HCT116 (cell line): ENCODE measurements around the gene SLC25A31. TPM values are rescaled to one million over a fixed set of nuclear protein-coding genes. Genes with fewer than 3 reads are reported as not detected.

Experiments
- ATAC-seq: fragments of 200-7000 bp; cut with Tn5 transposase; 2 replicates; pipeline ENCODE4 v1.9.1; 2020; ENCODE audit warnings: mild to moderate bottlenecking, moderate library complexity
- BruUV-seq: library from RNA; stranded (reverse); fragments of 400-500 nt; replicated peaks from 2 replicates; lab custom pipeline; 2021; lab: Mats Ljungman, UMichigan
- CTCF ChIA-PET: fragments of 300-600 bp; sonication (Branson Sonifier 250); formaldehyde crosslinking; loops from one replicate; lab custom pipeline; 2021; ENCODE audit warnings: antibody characterized with exemption; lab: Charles Lee
- POLR2A ChIA-PET: fragments of 300-600, 350-600 bp; sonication (Branson Sonifier 250); formaldehyde crosslinking; loops from one replicate; lab custom pipeline; 2021; ENCODE audit warnings: antibody characterized with exemption; lab: Charles Lee
- RAD21 ChIA-PET, 2 experiments: fragments of 300-600 bp; sonication (Branson Sonifier 250); formaldehyde crosslinking; loops; one replicate each; lab custom pipeline; 2023; ENCODE audit warnings: low total read pairs in 2 of 2; ENCODE audit not compliant: uncharacterized antibody in 2 of 2, unreplicated experiment in 2 of 2, low non-redundant PET in 1 of 2; lab: Charles Lee
- DNase-seq: peaks from one replicate; pipeline ENCODE4 v3.0.0-alpha.2; 2010; ENCODE audit warnings: low read depth, low spot score
- H2AFZ ChIP-seq: fragments of 200-600 bp; shearing (Covaris generic), sonication (generic); 2 replicates; pipeline ENCODE4 v1.6.1; 2017; ENCODE audit warnings: low read depth, mixed run types, mixed read lengths, antibody characterized with exemption, low read length; ENCODE audit not compliant: poor library complexity, severe bottlenecking
- H3K27ac ChIP-seq: 2 replicates; pipeline ENCODE4 v1.5.1; 2012; ENCODE audit warnings: low read depth, low read length
- H3K27me3 ChIP-seq: fragments of 200-600 bp; sonication (generic); 2 replicates; pipeline ENCODE4 v1.6.1; 2016; ENCODE audit warnings: mixed run types, low read length, mixed read lengths; ENCODE audit not compliant: insufficient read depth
- H3K36me3 ChIP-seq, 2 experiments: fragments of 200-500 bp in 1 of 2; fragments of 200-600 bp in 1 of 2; sonication (Bioruptor generic) in 1 of 2; sonication (generic) in 1 of 2; 2 replicates each; pipeline versions ENCODE4 v1.5.1 to v1.6.1; 2014 to 2016; ENCODE audit warnings: low read length in 2 of 2, inconsistent platforms in 1 of 2, mixed read lengths in 1 of 2, mixed run types in 1 of 2; ENCODE audit not compliant: insufficient read depth in 2 of 2, control insufficient read depth in 1 of 2
- H3K4me1 ChIP-seq, 2 experiments: fragments of 200-600 bp in 1 of 2; sonication (generic) in 1 of 2; 2 replicates each; pipeline versions ENCODE4 v1.5.1 to v1.6.1; 2012 to 2017; ENCODE audit warnings: low read length in 2 of 2, inconsistent platforms in 1 of 2, mild to moderate bottlenecking in 1 of 2, mixed read lengths in 1 of 2, mixed run types in 1 of 2, moderate library complexity in 1 of 2; ENCODE audit not compliant: insufficient read depth in 2 of 2, control insufficient read depth in 1 of 2
- H3K4me2 ChIP-seq: fragments of 200-600 bp; sonication (generic); 2 replicates; pipeline ENCODE4 v1.6.1; 2017; ENCODE audit warnings: mixed run types, low read length, mixed read lengths
- H3K4me3 ChIP-seq, 2 experiments: fragments of 200-600 bp in 1 of 2; sonication (generic) in 1 of 2; replicated peaks in 1 of 2; 2 replicates each; pipeline ENCODE4 v1.5.1; 2011 to 2016; ENCODE audit warnings: low read length in 2 of 2, control low read depth in 1 of 2, low read depth in 1 of 2, mild to moderate bottlenecking in 1 of 2, mixed read lengths in 1 of 2, mixed run types in 1 of 2
- H3K79me2 ChIP-seq: fragments of 200-600 bp; sonication (generic); 2 replicates; pipeline ENCODE4 v1.6.1; 2017; ENCODE audit warnings: mild to moderate bottlenecking, mixed run types, low read length, moderate library complexity, mixed read lengths; ENCODE audit not compliant: insufficient read depth
- H3K9ac ChIP-seq: fragments of 200-600 bp; sonication (generic); 2 replicates; pipeline ENCODE4 v1.6.1; 2016; ENCODE audit warnings: low read length, mixed read lengths
- H3K9me2 ChIP-seq: fragments of 200-600 bp; sonication (generic), shearing (Covaris generic); 2 replicates; pipeline ENCODE4 v1.6.1; 2017; ENCODE audit warnings: mixed run types, mild to moderate bottlenecking, moderate library complexity; ENCODE audit not compliant: insufficient read depth
- H3K9me3 ChIP-seq, 2 experiments: fragments of 200-500 bp in 1 of 2; fragments of 200-600 bp in 1 of 2; sonication (Bioruptor generic) in 1 of 2; sonication (generic) in 1 of 2; 2 replicates each; pipeline ENCODE4 v1.6.1; 2014 to 2017; ENCODE audit warnings: low read length in 2 of 2, mixed read lengths in 2 of 2, inconsistent platforms in 1 of 2, low read depth in 1 of 2, mild to moderate bottlenecking in 1 of 2, mixed run types in 1 of 2, moderate library complexity in 1 of 2; ENCODE audit not compliant: control insufficient read depth in 1 of 2, insufficient read depth in 1 of 2
- H4K20me1 ChIP-seq: fragments of 200-600 bp; sonication (generic), shearing (Covaris generic); 2 replicates; pipeline ENCODE4 v1.6.1; 2017; ENCODE audit warnings: mixed run types, mild to moderate bottlenecking, moderate library complexity; ENCODE audit not compliant: insufficient read depth
- CBX3 ChIP-seq: IDR thresholded peaks from 2 replicates; pipeline ENCODE4 v1.6.1; 2012; ENCODE audit warnings: low read depth
- CEBPB ChIP-seq: IDR thresholded peaks from 2 replicates; pipeline ENCODE4 v1.6.1; 2012; ENCODE audit warnings: low read depth
- EGR1 ChIP-seq: IDR thresholded peaks from 2 replicates; pipeline ENCODE4 v1.6.1; 2012; ENCODE audit warnings: low read depth
- ELF1 ChIP-seq: IDR thresholded peaks from 2 replicates; pipeline ENCODE4 v1.6.1; 2012; ENCODE audit warnings: low read depth, borderline replicate concordance
- EZH2 ChIP-seq: fragments of 200-600 bp; sonication (generic); IDR thresholded peaks from 2 replicates; pipeline ENCODE4 v1.6.1; 2017; ENCODE audit warnings: antibody characterized with exemption, mixed run types
- EZH2phosphoT487 ChIP-seq: fragments of 200-600 bp; IDR thresholded peaks from 2 replicates; pipeline ENCODE4 v1.6.1; 2018; ENCODE audit warnings: antibody characterized with exemption, borderline replicate concordance
- FOSL1 ChIP-seq: IDR thresholded peaks from 2 replicates; pipeline ENCODE4 v1.6.1; 2012; ENCODE audit warnings: low read depth
- JUND ChIP-seq: IDR thresholded peaks from 2 replicates; pipeline ENCODE4 v1.6.1; 2012
- RAD21 ChIP-seq: IDR thresholded peaks from 2 replicates; pipeline ENCODE4 v1.6.1; 2012; ENCODE audit warnings: low read depth, mild to moderate bottlenecking
- SP1 ChIP-seq: IDR thresholded peaks from 2 replicates; pipeline ENCODE4 v1.6.1; 2012; ENCODE audit warnings: low read depth
- SRF ChIP-seq: IDR thresholded peaks from 2 replicates; pipeline ENCODE4 v1.6.1; 2012; ENCODE audit warnings: low read depth
- TCF7L2 ChIP-seq: IDR thresholded peaks from 2 replicates; pipeline ENCODE4 v1.7.0; 2011; ENCODE audit warnings: borderline replicate concordance, inconsistent platforms; ENCODE audit not compliant: insufficient read depth, insufficient read length; ENCODE audit errors: extremely low read depth
- YY1 ChIP-seq: IDR thresholded peaks from 2 replicates; pipeline ENCODE4 v1.6.1; 2011; ENCODE audit warnings: low read length, low read depth, moderate library complexity, mild to moderate bottlenecking; ENCODE audit not compliant: insufficient replicate concordance; ENCODE audit errors: extremely low read depth
- ZFX ChIP-seq: fragments of 450-650 bp; IDR thresholded peaks from 2 replicates; pipeline ENCODE4 v1.6.1; 2017
- ZNF274 ChIP-seq: fragments of 200-500 bp; sonication (Bioruptor generic); IDR thresholded peaks from 2 replicates; pipeline ENCODE4 v1.6.1; 2014; ENCODE audit warnings: mild to moderate bottlenecking, low read depth, low read length, inconsistent platforms
- intact Hi-C: fragments of 100-400 bp; cut with micrococcal nuclease; formaldehyde crosslinking; loops from 2 replicates; pipeline ENCODE4 v1.10.0; 2022
- total RNA-seq: library from RNA; stranded (reverse); gene quantifications from one replicate; pipeline ENCODE4 v1.2.1, GENCODE V29; 2021; ENCODE audit not compliant: unreplicated experiment
- TF ChIP-seq, protein P1 (sequence below): IDR thresholded peaks from 2 replicates; pipeline ENCODE4 v1.6.1; 2012; ENCODE audit warnings: low read depth
- TF ChIP-seq, protein P2 (sequence below): IDR thresholded peaks from 2 replicates; pipeline ENCODE4 v1.6.1; 2012
- TF ChIP-seq, protein P3 (sequence below): IDR thresholded peaks from 2 replicates; pipeline ENCODE4 v1.6.1; 2011; ENCODE audit warnings: mild to moderate bottlenecking, low read length, moderate library complexity; ENCODE audit not compliant: insufficient replicate concordance; ENCODE audit errors: extremely low read depth
- TF ChIP-seq, protein P4 (sequence below): IDR thresholded peaks from 2 replicates; pipeline ENCODE4 v1.6.1; 2012

Gene SLC25A31
- total RNA-seq, 1 experiment from 2014 or later = not detected

DNA sequence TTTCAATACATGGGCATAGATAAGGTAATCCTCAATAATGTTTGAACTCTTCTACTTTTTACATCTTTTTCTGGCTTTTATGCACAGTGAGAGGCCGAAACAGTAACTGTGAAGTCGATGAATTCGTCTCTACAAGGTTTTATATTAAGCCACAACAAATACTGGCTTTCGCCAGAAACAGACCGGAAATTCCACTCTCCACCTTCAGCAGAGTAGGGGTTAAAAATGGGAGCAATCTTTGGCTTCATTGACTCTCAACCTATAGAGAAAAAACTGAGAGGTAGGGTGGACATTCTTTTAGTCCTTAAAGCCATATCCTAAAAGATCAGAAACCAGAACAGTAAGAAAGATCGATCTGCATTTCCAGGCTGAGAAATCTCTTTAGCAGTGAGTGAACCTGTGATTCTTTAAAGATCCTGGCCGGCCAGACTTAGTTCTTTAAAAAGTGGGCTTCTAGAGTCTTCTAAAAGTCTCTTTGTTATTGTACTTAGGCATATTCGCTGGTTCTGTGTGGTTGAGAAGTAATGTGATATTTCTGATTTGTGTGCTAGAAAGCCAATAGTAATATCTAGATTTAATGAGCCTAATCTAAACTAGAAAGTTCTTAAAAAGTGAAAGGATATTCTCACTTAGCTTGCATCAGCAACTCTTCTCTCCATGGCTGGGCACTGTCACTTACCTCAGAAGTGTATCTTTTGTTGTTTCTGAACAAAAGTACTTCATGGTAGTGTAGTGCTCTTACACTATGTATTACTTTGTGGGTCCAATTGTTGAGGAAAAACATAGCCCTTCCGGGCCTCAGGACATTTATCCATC is 54.0 kb downstream of the SLC25A31 start:
- Histone ChIP-seq H3K9me3 (no peaks in the 10 kb centered on the region), H4K20me1 (no peaks in the 10 kb centered on the region), H3K4me1 (peaks cover 11 to 27% of the 10 kb centered on the region in 2 experiments; a peak in 3 of 4 replicates), H3K36me3 (no peaks in the 10 kb centered on the region), H3K4me3 (peak overlapping the region in 1 of 2 experiments; percentile 71; a peak in 1 of 4 replicates), H2AFZ (no peak overlapping the region), H3K9me2 (no peaks in the 10 kb centered on the region), H3K79me2 (peaks cover 59% of the 10 kb centered on the region), H3K4me2 (peak overlapping the region; percentile 93), H3K9ac (no peak overlapping the region), H3K27me3 (no peaks in the 10 kb centered on the region), H3K27ac (no peak overlapping the region)
- ATAC-seq = no peak
- no peak for TF ChIP-seq EZH2phosphoT487
- TF ChIP-seq, protein P1, sequence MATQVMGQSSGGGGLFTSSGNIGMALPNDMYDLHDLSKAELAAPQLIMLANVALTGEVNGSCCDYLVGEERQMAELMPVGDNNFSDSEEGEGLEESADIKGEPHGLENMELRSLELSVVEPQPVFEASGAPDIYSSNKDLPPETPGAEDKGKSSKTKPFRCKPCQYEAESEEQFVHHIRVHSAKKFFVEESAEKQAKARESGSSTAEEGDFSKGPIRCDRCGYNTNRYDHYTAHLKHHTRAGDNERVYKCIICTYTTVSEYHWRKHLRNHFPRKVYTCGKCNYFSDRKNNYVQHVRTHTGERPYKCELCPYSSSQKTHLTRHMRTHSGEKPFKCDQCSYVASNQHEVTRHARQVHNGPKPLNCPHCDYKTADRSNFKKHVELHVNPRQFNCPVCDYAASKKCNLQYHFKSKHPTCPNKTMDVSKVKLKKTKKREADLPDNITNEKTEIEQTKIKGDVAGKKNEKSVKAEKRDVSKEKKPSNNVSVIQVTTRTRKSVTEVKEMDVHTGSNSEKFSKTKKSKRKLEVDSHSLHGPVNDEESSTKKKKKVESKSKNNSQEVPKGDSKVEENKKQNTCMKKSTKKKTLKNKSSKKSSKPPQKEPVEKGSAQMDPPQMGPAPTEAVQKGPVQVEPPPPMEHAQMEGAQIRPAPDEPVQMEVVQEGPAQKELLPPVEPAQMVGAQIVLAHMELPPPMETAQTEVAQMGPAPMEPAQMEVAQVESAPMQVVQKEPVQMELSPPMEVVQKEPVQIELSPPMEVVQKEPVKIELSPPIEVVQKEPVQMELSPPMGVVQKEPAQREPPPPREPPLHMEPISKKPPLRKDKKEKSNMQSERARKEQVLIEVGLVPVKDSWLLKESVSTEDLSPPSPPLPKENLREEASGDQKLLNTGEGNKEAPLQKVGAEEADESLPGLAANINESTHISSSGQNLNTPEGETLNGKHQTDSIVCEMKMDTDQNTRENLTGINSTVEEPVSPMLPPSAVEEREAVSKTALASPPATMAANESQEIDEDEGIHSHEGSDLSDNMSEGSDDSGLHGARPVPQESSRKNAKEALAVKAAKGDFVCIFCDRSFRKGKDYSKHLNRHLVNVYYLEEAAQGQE = no peak
- no peak for TF ChIP-seq CBX3
- TF ChIP-seq ELF1 = no peak
- TF ChIP-seq, protein P2, sequence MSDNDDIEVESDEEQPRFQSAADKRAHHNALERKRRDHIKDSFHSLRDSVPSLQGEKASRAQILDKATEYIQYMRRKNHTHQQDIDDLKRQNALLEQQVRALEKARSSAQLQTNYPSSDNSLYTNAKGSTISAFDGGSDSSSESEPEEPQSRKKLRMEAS = no peak
- no peak for TF ChIP-seq YY1
- TF ChIP-seq, protein P3, sequence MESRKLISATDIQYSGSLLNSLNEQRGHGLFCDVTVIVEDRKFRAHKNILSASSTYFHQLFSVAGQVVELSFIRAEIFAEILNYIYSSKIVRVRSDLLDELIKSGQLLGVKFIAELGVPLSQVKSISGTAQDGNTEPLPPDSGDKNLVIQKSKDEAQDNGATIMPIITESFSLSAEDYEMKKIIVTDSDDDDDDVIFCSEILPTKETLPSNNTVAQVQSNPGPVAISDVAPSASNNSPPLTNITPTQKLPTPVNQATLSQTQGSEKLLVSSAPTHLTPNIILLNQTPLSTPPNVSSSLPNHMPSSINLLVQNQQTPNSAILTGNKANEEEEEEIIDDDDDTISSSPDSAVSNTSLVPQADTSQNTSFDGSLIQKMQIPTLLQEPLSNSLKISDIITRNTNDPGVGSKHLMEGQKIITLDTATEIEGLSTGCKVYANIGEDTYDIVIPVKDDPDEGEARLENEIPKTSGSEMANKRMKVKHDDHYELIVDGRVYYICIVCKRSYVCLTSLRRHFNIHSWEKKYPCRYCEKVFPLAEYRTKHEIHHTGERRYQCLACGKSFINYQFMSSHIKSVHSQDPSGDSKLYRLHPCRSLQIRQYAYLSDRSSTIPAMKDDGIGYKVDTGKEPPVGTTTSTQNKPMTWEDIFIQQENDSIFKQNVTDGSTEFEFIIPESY = no peak
- TF ChIP-seq TCF7L2 = no peak
- no peak for TF ChIP-seq RAD21
- no peak for TF ChIP-seq EZH2
- TF ChIP-seq, protein P4, sequence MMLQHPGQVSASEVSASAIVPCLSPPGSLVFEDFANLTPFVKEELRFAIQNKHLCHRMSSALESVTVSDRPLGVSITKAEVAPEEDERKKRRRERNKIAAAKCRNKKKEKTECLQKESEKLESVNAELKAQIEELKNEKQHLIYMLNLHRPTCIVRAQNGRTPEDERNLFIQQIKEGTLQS = no peak
- no peak for TF ChIP-seq EGR1
- TF ChIP-seq CEBPB = no peak
- TF ChIP-seq ZNF274 = no peak
- no peak for TF ChIP-seq FOSL1
- TF ChIP-seq SRF = no peak
- TF ChIP-seq JUND = no peak
- TF ChIP-seq SP1 = no peak
- no peak for TF ChIP-seq ZFX
- BruUV-seq = no TSS peak
- CTCF ChIA-PET = no interaction called here
- RAD21 ChIA-PET = no interaction called here
- POLR2A ChIA-PET = no interaction called here
- DNase-seq = no peak
- intact Hi-C loops = loop anchor here (1.0 kb wide), 1 partner anchor 96 kb away; the partner anchor contains the start of gene PLK4
